Renal cortex interstitium (tissue), 11 donors: ENCODE data around the gene SLITRK4. TPM values are rescaled to one million over a fixed set of nuclear protein-coding genes. Genes with fewer than 3 reads are reported as not detected.

ENCODE experiments used
- DNase-seq, 11 donors: peaks; one replicate each; pipeline ENCODE4 v3.0.0-alpha.2; 2013; ENCODE audit warnings: low read depth in 9 of 11, low spot score in 4 of 11; ENCODE audit errors: extremely low read depth in 1 of 11
- polyA plus RNA-seq, 3 donors: library from polyadenylated mRNA; unstranded; fragments of 120-200 nt; gene quantifications; one replicate each; pipeline ENCODE4 v1.2.1, GENCODE V29; 2013; ENCODE audit not compliant: insufficient read length in 3 of 3

The SLITRK4 gene
- polyA plus RNA-seq, 3 donors, result 14.7 to 17.1 (median 15.1) TPM

DNA sequence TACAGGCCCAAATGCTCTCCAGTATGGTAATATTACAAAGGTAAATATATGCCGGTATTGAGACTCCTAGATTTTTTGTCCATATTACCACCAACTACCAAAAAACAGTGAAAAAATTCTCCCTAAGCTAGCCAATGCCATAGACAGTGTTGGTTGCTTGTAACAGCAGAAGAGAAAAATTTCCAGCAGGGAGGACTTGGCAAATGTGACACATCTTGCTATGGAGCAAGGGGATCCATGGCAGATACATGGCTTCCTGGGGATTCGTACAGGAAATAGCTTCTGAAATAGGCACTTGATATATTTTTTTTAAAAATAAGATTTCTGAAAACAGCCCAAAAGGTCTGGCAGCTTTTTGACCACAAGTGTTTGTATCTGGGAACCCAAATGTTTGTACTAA, 14.6 kb downstream of the SLITRK4 start:
- DNase-seq, result no peak

- no peak for DNase-seq
Measured at GRCh38 chrX:143615851-143616250, 20.1 kb downstream of the SLITRK4 start.

DNA sequence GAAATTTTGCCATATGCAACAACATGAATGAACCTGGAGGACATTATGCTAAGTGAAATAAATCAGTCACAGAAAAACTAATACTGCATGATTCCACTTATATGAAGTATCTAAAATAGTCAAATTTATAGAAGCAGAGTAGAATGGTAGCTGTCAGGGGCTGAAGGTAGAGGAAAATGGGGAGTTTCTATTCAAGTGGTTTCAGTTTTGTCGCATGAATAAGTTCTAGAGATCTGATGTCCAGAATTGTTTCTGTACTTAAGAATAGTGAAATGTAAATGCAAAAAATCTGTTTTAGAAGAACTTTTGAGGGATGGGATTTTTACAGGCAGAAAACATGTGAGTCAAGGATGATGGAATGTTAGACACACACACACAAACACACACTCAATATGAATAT, 34.1 kb downstream of the SLITRK4 start:
- DNase-seq, result no peak

DNA sequence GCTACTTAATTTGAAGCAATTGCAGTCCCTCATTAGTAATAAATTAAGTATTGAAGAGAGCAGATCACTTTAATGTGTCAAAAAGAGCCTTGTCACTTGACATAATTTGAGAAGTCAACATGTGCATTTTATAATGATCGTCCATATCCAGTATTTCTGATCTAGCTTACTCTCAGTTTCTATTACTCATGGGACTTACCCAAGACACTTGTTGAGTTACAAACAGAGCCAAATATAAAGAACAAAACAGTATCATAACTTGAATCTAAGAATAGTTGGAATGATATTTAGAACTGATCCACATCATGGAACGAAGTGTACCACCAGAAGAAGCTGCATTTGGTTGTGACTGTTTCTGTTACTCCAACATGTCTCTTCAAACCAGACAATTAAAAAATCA, 54.7 kb downstream of the SLITRK4 start:
- DNase-seq, result no peak

DNA sequence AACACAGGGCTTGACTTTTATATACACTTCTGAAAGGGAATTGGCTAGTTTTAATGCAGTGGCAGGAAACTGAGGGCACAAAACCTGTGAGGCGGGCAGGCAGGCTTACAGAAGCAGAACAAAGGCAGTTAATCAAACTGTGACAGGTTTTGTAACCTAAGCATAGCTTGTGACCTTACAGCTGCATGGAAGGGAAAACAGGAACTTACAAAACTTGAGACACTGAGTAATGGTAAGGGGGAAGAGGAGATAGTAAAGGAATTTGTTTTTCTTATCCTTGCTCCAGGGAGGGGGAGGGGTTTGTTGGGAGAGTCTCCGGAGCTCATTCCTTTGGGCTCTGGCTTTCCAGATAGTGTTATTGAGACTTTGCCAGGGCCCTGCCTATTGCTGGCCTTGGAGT, 55.6 kb downstream of the SLITRK4 start:
- DNase-seq, result no peak

Other genes with a start within 250 kb of the SLITRK4 start
- not detected for gene SPANXN3, start 118.6 kb downstream of the SLITRK4 start, polyA plus RNA-seq
- not detected for gene SPANXN2, start 84.7 kb upstream of the SLITRK4 start, polyA plus RNA-seq
- under 1 TPM; 0.27 to 0.42 (median 0.33) TPM for gene UBE2NL, start 248.0 kb upstream of the SLITRK4 start, polyA plus RNA-seq